ENCODE results near the gene ZNF521.

GRCh38 chr18:25243257-25243656 lies 108.7 kb downstream of the ZNF521 start:
- TF ChIP-seq, protein P1, sequence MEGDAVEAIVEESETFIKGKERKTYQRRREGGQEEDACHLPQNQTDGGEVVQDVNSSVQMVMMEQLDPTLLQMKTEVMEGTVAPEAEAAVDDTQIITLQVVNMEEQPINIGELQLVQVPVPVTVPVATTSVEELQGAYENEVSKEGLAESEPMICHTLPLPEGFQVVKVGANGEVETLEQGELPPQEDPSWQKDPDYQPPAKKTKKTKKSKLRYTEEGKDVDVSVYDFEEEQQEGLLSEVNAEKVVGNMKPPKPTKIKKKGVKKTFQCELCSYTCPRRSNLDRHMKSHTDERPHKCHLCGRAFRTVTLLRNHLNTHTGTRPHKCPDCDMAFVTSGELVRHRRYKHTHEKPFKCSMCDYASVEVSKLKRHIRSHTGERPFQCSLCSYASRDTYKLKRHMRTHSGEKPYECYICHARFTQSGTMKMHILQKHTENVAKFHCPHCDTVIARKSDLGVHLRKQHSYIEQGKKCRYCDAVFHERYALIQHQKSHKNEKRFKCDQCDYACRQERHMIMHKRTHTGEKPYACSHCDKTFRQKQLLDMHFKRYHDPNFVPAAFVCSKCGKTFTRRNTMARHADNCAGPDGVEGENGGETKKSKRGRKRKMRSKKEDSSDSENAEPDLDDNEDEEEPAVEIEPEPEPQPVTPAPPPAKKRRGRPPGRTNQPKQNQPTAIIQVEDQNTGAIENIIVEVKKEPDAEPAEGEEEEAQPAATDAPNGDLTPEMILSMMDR (conservative IDR thresholded peaks at IDR 0.05; ENCODE audit: low read depth in 2 of 2): no peak
- TF ChIP-seq, protein P2, sequence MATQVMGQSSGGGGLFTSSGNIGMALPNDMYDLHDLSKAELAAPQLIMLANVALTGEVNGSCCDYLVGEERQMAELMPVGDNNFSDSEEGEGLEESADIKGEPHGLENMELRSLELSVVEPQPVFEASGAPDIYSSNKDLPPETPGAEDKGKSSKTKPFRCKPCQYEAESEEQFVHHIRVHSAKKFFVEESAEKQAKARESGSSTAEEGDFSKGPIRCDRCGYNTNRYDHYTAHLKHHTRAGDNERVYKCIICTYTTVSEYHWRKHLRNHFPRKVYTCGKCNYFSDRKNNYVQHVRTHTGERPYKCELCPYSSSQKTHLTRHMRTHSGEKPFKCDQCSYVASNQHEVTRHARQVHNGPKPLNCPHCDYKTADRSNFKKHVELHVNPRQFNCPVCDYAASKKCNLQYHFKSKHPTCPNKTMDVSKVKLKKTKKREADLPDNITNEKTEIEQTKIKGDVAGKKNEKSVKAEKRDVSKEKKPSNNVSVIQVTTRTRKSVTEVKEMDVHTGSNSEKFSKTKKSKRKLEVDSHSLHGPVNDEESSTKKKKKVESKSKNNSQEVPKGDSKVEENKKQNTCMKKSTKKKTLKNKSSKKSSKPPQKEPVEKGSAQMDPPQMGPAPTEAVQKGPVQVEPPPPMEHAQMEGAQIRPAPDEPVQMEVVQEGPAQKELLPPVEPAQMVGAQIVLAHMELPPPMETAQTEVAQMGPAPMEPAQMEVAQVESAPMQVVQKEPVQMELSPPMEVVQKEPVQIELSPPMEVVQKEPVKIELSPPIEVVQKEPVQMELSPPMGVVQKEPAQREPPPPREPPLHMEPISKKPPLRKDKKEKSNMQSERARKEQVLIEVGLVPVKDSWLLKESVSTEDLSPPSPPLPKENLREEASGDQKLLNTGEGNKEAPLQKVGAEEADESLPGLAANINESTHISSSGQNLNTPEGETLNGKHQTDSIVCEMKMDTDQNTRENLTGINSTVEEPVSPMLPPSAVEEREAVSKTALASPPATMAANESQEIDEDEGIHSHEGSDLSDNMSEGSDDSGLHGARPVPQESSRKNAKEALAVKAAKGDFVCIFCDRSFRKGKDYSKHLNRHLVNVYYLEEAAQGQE (IDR thresholded peaks at IDR 0.05; ENCODE audit: unreplicated experiment): no peak
- TF ChIP-seq EZH2 (IDR thresholded peaks at IDR 0.05; ENCODE audit: low read depth, unreplicated experiment) (no peak), POLR2AphosphoS5 (IDR thresholded peaks at IDR 0.05; ENCODE audit: low read depth) (no peak), EZH2phosphoT487 (IDR thresholded peaks at IDR 0.05; ENCODE audit: unreplicated experiment) (no peak)

Measured in GM23338 (cell line).